ENCODE data around the gene LRPAP1. TPM values are rescaled to one million over a fixed set of nuclear protein-coding genes. Genes with fewer than 3 reads are reported as not detected.
"Not testable (repeated sequence)": the region's sequence is repeated elsewhere in the genome, so short reads cannot be mapped to it uniquely, and the experiment has no call there.

LRPAP1 gene
- total RNA-seq, 1 donor from 2014 or later, result 88.1 TPM

DNA sequence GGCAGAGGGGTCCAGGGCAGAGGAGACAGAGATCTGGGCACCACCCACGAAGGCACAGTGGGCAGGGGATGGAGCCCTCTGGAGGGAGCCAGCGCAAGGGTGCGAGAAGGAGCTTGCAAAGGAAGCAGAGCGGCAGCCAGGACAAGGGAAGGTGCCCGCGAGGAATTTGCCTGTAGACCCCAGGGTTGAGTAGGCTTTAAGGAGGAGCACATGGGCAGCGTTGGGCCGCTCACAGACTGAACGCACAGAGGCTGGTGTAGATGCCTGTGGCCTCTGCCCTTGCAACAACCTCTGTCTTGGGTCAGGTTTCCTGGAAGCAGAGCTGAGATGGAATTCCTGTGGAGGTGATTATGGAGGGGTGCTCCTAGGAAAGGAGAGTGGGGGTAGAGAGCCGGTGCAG lies 3.6 kb upstream of the LRPAP1 start:
- Mint-ChIP-seq H3K27me3 (ENCODE audit: insufficient read depth) (peaks cover 10% of the 10 kb centered on the region), H3K4me1 (ENCODE audit: low read depth) (peaks cover 16% of the 10 kb centered on the region)
- H3K9me3 Mint-ChIP-seq; H3K36me3 Mint-ChIP-seq (ENCODE audit: low read depth); intact Hi-C loops (cut with micrococcal nuclease); H3K4me3 Mint-ChIP-seq; DNase-seq (ENCODE audit: low spot score); H3K27ac Mint-ChIP-seq: not testable (repeated sequence)

DNA sequence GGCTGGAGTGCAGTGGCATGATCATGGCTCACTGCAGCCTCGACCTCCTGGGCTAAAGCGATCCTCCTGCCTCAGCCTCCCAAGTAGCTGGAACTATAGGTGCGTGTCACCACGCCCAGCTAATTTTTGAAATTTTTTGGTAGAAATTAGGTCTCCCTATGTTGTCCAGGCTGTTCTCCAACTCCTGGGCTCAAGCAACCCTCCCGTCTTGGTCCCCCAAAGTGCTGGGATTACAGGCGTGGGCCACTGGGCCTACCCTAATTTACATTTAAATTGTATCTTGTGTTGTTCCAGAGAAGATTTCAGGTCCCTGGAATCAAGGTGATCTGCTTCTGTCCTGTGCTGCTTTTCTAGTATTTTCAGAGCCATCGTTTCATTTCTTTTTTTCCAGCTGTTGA lies 1.2 kb upstream of the LRPAP1 start:
- intact Hi-C loops (cut with micrococcal nuclease), result no loop called here
- Mint-ChIP-seq H3K4me1 (ENCODE audit: low read depth) (peaks cover 23% of the 10 kb centered on the region), H3K9me3 (peaks cover 5% of the 10 kb centered on the region), H3K27ac (no peak overlapping the region), H3K4me3 (peak overlapping the region; percentile 44), H3K36me3 (ENCODE audit: low read depth) (peaks cover 8% of the 10 kb centered on the region), H3K27me3 (ENCODE audit: insufficient read depth) (peaks cover 10% of the 10 kb centered on the region)
- no peak for DNase-seq (ENCODE audit: low spot score)

DNA sequence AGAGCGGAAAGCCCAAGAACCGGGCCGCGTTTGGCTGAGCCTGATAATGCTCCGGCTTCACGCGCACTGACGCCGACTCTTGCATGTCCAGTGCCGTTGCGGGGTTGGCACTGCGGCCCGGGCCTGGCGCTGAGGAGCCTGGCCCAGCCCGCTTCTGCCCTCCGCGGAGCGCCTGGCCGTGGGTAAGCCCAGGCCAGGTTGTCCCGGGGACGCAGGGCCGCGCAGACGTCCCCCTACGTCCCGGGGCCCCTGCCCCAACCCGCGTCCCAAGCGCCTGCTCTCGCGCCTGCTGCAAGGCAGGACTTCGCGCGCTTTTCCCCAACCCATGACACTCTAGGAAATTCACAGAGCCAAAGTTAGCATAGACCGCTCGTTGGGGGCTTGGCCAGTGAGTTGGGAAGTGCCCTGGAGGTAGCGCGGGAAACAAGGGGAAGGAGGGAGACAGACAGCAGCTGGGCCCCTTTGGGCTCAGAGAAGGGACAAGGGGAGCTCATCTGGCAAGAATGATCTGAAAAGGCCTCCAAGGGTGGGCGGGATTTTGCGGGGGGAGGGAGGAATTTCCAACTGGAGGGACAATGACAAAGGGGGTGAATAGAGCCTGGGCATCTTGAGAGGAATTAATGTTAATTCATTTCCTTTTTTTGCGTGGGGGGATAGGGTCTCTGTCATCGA lies 665 bp upstream of the LRPAP1 start:
- no peak for DNase-seq (ENCODE audit: low spot score)
- Mint-ChIP-seq H3K36me3 (ENCODE audit: low read depth) (peaks cover 8% of the 10 kb centered on the region), H3K4me3 (peak overlapping the region; percentile 99), H3K9me3 (peaks cover 5% of the 10 kb centered on the region), H3K4me1 (ENCODE audit: low read depth) (peaks cover 23% of the 10 kb centered on the region), H3K27me3 (ENCODE audit: insufficient read depth) (peaks cover 10% of the 10 kb centered on the region), H3K27ac (peak overlapping the region; percentile 95)
- intact Hi-C loops (cut with micrococcal nuclease), result loop anchor here (1.0 kb wide), 1 partner anchor 459 kb away; the partner anchor contains the start of genes HTT and HTT-AS

DNA sequence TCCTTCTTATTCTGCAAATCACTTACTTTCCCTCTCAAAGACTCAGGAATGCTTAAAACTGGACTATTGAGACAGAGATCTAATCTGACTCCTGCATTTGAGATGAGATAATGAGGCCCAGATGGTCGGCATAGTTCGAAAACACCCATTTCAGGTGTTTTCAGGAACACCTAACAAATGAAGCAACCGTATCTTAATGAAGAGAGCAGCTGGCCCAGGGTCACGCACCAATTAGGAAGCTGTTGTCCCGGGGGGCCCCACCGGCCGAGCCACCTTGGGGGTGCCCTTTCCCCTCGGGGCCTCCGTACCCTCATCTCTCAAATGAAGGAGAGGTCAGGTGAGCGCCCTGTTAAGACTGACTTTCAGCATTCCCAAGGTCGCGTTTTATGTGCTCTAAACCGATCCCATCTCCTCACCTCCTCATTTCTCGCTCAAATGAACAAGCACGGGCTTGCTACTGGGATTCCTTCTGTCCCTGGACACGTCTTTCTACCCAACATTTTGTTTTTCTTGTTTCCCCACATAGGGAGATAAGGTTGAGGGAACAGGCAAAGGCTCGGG lies 824 bp downstream of the LRPAP1 start:
- intact Hi-C loops (cut with micrococcal nuclease), result no loop called here
- Mint-ChIP-seq H3K27me3 (ENCODE audit: insufficient read depth) (peaks cover 10% of the 10 kb centered on the region), H3K4me1 (ENCODE audit: low read depth) (peaks cover 23% of the 10 kb centered on the region), H3K9me3 (peaks cover 5% of the 10 kb centered on the region), H3K27ac (peak overlapping the region; percentile 44), H3K4me3 (peak overlapping the region; percentile 99), H3K36me3 (ENCODE audit: low read depth) (peaks cover 8% of the 10 kb centered on the region)
- no peak for DNase-seq (ENCODE audit: low spot score)

DNA sequence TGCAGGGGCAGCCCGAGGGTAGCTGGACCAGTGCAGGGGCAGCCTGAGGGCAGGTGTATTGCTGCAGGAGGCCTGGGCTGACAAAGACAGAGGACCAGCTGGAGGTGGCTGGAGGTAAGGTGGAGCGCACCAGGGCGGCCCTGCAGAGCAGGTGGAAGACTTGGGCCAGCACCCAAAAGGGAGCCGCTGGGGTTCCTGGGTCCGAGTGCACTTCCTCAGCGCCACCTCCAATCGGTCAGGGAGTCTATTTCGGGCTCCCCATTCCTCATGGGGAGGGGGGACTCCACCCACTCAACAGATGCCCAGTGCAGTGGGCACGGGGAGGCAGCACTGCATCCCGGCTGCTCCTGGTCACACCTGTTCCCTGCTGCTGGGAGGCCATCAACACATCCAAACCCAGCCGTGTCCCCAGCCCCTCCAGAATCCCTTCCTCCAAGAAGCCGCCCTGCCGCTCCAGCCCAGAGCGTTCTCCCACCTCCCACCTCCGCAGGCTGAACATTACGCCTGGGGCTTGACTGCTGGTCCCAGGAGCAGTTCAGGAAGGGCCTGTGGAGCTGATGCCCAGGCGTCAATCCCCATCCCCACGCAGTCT lies 1.5 kb downstream of the LRPAP1 start:
- Mint-ChIP-seq H3K4me1 (ENCODE audit: low read depth) (peaks cover 23% of the 10 kb centered on the region), H3K27me3 (ENCODE audit: insufficient read depth) (peaks cover 10% of the 10 kb centered on the region), H3K27ac (no peak overlapping the region), H3K36me3 (ENCODE audit: low read depth) (peaks cover 8% of the 10 kb centered on the region), H3K4me3 (peak overlapping the region; percentile 99), H3K9me3 (peaks cover 5% of the 10 kb centered on the region)
- intact Hi-C loops (cut with micrococcal nuclease), result no loop called here
- no peak for DNase-seq (ENCODE audit: low spot score)

DNA sequence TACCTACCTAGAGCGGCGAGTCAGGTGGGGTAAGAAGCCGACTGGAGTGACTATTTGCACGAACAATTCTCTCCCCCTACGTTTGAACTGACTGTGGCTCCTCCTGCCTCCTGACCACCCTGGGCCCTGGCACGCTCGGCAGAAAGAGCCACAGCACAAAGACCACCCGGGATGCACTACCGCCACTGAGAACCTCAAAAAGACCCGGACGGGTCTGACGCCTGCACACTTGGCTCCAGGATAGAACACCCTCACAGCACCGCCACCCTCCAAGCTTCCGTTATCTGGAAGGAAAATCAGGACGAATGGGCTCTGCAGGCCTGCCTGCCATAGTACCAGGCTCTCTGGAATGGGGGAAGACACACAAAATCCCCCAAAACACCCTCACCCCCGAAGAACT lies 2.2 kb downstream of the LRPAP1 start:
- H3K27me3 Mint-ChIP-seq (ENCODE audit: insufficient read depth), result peaks cover 8% of the 10 kb centered on the region
- peaks cover 8% of the 10 kb centered on the region for H3K36me3 Mint-ChIP-seq (ENCODE audit: low read depth)
- peak overlapping the region; percentile 99 for H3K4me3 Mint-ChIP-seq
- no peak for DNase-seq (ENCODE audit: low spot score)
- no peak overlapping the region for H3K27ac Mint-ChIP-seq
- peaks cover 23% of the 10 kb centered on the region for H3K4me1 Mint-ChIP-seq (ENCODE audit: low read depth)
- intact Hi-C loops (cut with micrococcal nuclease), result no loop called here
- peaks cover under 1% of the 10 kb centered on the region for H3K9me3 Mint-ChIP-seq

DNA sequence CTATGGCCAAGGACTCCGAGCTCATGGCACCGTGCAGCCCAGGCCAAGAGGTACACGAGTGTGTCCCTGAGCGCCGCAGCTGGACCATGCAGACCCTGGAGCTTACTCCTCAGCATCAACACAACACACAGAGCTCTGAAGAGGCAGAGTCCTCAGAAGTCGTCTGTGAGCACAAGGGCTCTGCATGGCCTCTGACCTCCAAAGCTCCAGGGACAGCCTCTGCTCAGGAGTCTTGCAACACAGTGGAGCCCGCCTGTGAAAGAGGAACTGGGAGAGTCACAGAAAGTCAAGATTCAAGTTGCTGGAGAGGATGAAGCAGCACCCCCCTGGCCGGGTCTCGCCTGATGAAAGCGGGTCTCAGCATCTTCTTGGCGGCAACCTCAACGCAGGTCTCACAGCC lies 2.9 kb downstream of the LRPAP1 start:
- Mint-ChIP-seq H3K27ac (no peak overlapping the region), H3K27me3 (ENCODE audit: insufficient read depth) (peaks cover 5% of the 10 kb centered on the region), H3K4me3 (peak overlapping the region; percentile 31), H3K36me3 (ENCODE audit: low read depth) (peaks cover 8% of the 10 kb centered on the region), H3K4me1 (ENCODE audit: low read depth) (peaks cover 23% of the 10 kb centered on the region), H3K9me3 (no peaks in the 10 kb centered on the region)
- DNase-seq (ENCODE audit: low spot score), result no peak
- intact Hi-C loops (cut with micrococcal nuclease), result no loop called here

DNA sequence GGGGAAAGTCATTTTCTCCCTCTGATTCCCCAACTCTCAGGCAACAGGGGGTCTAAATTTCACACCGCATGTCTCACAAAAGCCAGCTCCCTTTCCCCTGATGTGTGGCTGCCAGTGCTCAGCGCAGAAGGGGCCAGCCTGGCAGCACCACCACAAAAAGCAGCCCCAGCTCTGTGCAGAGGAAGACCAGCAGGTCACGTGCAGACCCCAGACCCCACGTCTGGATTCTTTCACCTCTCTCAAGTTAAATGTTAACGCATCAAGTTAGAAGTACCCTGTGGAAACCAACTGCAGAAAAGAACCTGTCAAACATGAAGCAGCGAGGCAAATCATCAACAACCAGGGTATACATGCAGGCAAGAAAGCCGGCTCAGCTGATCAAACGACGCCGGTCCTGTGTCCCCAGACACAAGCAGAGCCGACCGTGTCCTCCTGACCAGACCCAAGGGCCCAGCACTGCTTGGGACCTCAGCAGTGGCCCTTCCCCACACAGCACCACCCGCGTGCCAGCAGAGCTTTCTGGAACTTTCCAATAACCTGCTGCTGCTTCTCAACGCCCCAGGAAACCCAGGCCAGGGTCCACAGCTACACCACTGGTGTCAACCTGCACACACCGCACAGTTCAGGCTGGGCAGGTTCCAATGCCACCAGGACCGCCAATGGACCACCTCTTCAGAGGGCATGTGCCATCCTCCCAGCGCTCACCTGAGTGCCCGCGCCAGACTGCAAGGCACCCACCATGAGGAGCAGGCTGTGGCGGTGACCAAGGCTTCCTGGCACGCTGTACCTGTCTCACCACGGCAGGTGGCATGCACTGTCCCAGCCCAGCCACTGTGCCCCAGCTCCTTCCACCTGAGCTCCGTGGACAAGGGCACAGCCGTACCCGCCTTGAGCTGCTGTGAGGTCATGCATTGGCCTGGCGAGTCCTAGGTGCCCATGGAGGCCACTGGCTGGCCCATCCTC lies 4.0 kb downstream of the LRPAP1 start:
- H3K27ac Mint-ChIP-seq, result no peak overlapping the region
- no peak overlapping the region for H3K4me3 Mint-ChIP-seq
- peaks cover 23% of the 10 kb centered on the region for H3K4me1 Mint-ChIP-seq (ENCODE audit: low read depth)
- no peaks in the 10 kb centered on the region for H3K27me3 Mint-ChIP-seq (ENCODE audit: insufficient read depth)
- DNase-seq (ENCODE audit: low spot score), result no peak
- intact Hi-C loops (cut with micrococcal nuclease), result no loop called here
- no peaks in the 10 kb centered on the region for H3K9me3 Mint-ChIP-seq
- H3K36me3 Mint-ChIP-seq (ENCODE audit: low read depth), result peaks cover 8% of the 10 kb centered on the region

DNA sequence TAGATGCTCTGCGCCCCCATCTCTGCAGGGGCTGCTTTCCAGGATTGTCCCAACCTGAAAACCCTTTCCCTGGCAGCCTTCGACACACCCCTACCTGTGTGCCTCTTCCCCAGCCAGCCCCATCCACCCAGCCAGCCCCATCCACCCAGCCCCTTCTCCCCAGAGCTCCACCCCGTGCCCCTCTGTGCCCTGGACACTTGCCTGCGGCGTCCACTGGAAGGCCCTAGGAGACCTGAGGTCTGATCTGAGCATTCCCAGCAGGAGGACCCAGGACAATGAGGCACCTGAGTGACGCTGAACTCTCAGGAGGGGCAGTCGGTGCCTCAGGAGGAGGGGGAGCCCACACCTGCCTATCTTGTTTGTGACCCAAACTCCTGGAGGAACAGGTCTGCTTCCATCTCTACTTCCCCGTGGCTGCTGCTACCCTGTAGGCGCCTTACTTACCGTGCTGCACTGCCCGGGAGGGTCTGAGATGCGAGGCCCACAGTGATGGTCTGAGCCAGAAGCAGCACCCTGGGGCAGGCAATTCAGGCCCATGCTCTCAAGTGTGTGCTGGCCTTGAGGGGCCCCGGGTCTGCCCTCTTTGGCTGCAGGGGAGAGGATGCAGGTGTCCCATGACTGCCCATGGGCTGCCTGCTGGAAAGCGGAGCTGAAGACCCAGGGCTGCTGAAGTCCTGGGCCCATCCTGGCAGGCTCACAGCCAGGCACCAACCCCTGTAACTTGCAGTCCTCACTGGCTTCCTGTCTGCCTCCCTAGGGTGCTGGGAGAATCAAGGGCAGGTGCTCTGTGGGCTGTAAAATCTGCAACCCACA lies 4.9 kb downstream of the LRPAP1 start:
- no peaks in the 10 kb centered on the region for H3K9me3 Mint-ChIP-seq
- no peak overlapping the region for H3K4me3 Mint-ChIP-seq
- peaks cover 8% of the 10 kb centered on the region for H3K36me3 Mint-ChIP-seq (ENCODE audit: low read depth)
- intact Hi-C loops (cut with micrococcal nuclease), result no loop called here
- no peaks in the 10 kb centered on the region for H3K27me3 Mint-ChIP-seq (ENCODE audit: insufficient read depth)
- H3K4me1 Mint-ChIP-seq (ENCODE audit: low read depth), result peaks cover 22% of the 10 kb centered on the region
- no peak for DNase-seq (ENCODE audit: low spot score)
- H3K27ac Mint-ChIP-seq, result no peak overlapping the region

DNA sequence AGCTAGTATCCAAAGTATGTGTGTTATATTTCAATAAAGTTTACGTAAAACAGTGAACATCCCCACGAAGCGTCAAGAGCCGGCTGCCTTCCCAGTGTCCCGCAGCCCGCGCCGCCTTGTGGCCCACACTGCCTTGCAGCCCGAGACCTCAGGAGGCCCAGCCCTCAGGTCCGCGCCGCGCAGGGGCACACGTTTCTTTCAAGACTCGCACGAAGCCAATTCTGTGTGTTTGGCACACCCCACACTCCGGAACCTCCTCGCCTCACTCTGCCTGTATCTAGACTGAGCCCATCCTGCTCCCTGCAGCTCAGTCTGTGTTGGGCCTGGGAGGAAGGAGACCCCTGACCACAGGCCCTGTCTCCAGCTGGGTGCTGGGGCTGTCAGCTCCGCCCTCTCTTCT lies 5.8 kb downstream of the LRPAP1 start:
- intact Hi-C loops (cut with micrococcal nuclease), result no loop called here
- H3K9me3 Mint-ChIP-seq, result no peaks in the 10 kb centered on the region
- H3K4me3 Mint-ChIP-seq, result no peak overlapping the region
- no peaks in the 10 kb centered on the region for H3K27me3 Mint-ChIP-seq (ENCODE audit: insufficient read depth)
- no peak overlapping the region for H3K27ac Mint-ChIP-seq
- peaks cover 8% of the 10 kb centered on the region for H3K36me3 Mint-ChIP-seq (ENCODE audit: low read depth)
- no peak for DNase-seq (ENCODE audit: low spot score)
- H3K4me1 Mint-ChIP-seq (ENCODE audit: low read depth), result peaks cover 13% of the 10 kb centered on the region

DNA sequence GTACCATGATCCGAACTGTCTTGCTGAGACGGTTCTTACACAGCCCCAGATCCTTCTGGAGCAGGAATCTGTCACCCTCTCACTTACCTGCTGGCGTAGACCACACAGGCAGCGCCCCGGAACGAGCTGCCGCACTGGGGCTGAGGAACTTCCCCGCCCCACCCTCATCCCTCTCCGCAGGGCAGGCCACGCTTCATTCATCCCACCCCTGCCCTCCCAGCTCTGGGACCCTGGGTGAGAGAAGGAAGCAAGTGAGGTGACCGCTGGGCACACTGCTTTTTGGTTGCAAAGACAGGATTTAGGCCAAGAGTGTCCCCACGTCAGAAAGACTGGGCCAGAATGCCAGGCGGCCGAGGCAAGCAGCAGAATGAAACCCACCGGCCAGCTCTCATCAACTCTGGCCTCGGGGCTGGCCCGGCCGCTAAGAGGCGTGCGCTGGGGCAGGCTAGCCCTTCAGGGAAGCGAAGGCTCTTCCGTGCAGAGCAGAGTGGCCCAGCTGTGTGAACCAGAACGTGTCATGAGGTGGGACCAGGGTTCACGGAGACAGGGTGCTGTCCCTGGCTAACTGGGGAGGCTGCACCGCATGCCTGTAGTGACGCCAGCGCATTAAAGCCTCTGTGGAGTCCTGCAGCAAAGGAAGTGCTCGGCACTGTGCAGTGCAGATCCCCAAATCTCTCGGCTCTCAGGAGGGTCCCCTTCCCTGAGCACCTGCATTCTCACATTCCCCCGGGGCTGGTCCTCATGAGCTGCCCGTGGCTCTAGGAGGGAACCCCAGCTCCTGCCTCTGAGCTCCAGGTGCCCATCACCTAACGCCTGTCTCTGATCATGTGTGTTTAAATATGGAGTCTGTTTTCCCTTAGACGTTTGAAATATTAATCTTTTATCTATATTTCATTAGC lies 6.4 kb downstream of the LRPAP1 start:
- DNase-seq (ENCODE audit: low spot score), result no peak
- Mint-ChIP-seq H3K27me3 (ENCODE audit: insufficient read depth) (no peaks in the 10 kb centered on the region), H3K27ac (no peak overlapping the region), H3K9me3 (no peaks in the 10 kb centered on the region), H3K4me3 (no peak overlapping the region), H3K4me1 (ENCODE audit: low read depth) (peaks cover 7% of the 10 kb centered on the region), H3K36me3 (ENCODE audit: low read depth) (peaks cover 8% of the 10 kb centered on the region)
- intact Hi-C loops (cut with micrococcal nuclease), result no loop called here

Data from activated T-helper 1 cell treated with anti-CD3 and anti-CD28 coated beads, Interleukin-12 subunit alpha, Interleukin-12 subunit beta, Interleukin-2, Interleukin-4 antibody, amounts not matched to agents 30 ng/mL and 10 ng/mL and 1 ng/mL, durations not matched to agents 14 hours and 24 hours and 36 hours (primary cell).